GM10847 (cell line): ENCODE data around the gene MTARC2.

Experiments
- POLR2A ChIP-seq: IDR thresholded peaks from 2 replicates; pipeline ENCODE4 v1.6.1; 2011; ENCODE audit not compliant: insufficient read length; ENCODE audit errors: extremely low read depth

Gene MTARC2

GRCh38 chr1:220800262-220800661 is 52.1 kb downstream of the MTARC2 start:
- no peak for TF ChIP-seq POLR2A

GRCh38 chr1:220803401-220804201 is 55.5 kb downstream of the MTARC2 start:
- no peak for TF ChIP-seq POLR2A

GRCh38 chr1:220804202-220804586 is 56.1 kb downstream of the MTARC2 start:
- TF ChIP-seq POLR2A = no peak

GRCh38 chr1:220806408-220806807 is 58.3 kb downstream of the MTARC2 start:
- no peak for TF ChIP-seq POLR2A

- TF ChIP-seq POLR2A = no peak
Measured at GRCh38 chr1:220807726-220808125, 59.6 kb downstream of the MTARC2 start.

GRCh38 chr1:220808345-220809186 is 60.4 kb downstream of the MTARC2 start:
- TF ChIP-seq POLR2A = no peak

GRCh38 chr1:220809187-220809550 is 61.0 kb downstream of the MTARC2 start:
- TF ChIP-seq POLR2A = no peak

GRCh38 chr1:220809704-220810103 is 61.6 kb downstream of the MTARC2 start:
- no peak for TF ChIP-seq POLR2A

- no peak for TF ChIP-seq POLR2A
Measured at GRCh38 chr1:220810179-220810653, 62.1 kb downstream of the MTARC2 start.

GRCh38 chr1:220810963-220811362 is 62.8 kb downstream of the MTARC2 start:
- TF ChIP-seq POLR2A = no peak

GRCh38 chr1:220811695-220812094 is 63.6 kb downstream of the MTARC2 start:
- TF ChIP-seq POLR2A = no peak

- TF ChIP-seq POLR2A = no peak
Measured at GRCh38 chr1:220812308-220812707, 64.2 kb downstream of the MTARC2 start.

- no peak for TF ChIP-seq POLR2A
Measured at GRCh38 chr1:220813013-220813412, 64.9 kb downstream of the MTARC2 start.

GRCh38 chr1:220815409-220815808 is 67.3 kb downstream of the MTARC2 start:
- no peak for TF ChIP-seq POLR2A

- no peak for TF ChIP-seq POLR2A
Measured at GRCh38 chr1:220817907-220818306, 69.8 kb downstream of the MTARC2 start.
